ENCODE data around the gene MEFV.

Gene MEFV

GRCh38 chr16:3252967-3253366 is 3.5 kb downstream of the MEFV start:
- DNase-seq (ENCODE audit: low spot score) = no peak
- no peak for TF ChIP-seq CTCF (IDR thresholded peaks at IDR 0.05; ENCODE audit: borderline replicate concordance, control extremely low read depth, extremely low read depth, insufficient read depth, missing control alignments)
- in situ Hi-C loops (cut with MboI; ENCODE audit: low sequenced_read_pairs, unreplicated experiment) = no loop called here

DNA sequence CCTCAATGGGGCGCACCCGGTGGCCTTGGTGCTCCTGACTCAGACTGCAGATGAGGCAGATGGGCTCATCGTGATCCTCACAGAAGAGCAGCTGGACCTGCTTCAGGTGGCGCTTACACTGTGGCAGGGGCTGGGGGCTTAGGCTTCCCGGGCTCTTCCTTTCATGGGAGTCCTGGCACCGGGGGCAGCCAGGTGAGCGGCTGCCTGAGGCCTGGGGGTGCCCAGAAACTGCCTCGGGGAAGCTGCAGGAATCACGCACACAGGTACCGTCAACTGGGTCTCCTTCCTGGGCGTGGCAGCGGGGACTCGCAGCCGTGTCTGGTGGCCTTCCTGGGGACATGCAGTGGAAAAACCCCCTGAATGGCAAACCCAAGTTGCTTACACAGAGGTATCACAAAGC is 7.0 kb downstream of the MEFV start:
- no peak for DNase-seq (ENCODE audit: low spot score)
- in situ Hi-C loops (cut with MboI; ENCODE audit: low sequenced_read_pairs, unreplicated experiment) = no loop called here
- no peak for TF ChIP-seq CTCF (IDR thresholded peaks at IDR 0.05; ENCODE audit: borderline replicate concordance, control extremely low read depth, extremely low read depth, insufficient read depth, missing control alignments)

DNA sequence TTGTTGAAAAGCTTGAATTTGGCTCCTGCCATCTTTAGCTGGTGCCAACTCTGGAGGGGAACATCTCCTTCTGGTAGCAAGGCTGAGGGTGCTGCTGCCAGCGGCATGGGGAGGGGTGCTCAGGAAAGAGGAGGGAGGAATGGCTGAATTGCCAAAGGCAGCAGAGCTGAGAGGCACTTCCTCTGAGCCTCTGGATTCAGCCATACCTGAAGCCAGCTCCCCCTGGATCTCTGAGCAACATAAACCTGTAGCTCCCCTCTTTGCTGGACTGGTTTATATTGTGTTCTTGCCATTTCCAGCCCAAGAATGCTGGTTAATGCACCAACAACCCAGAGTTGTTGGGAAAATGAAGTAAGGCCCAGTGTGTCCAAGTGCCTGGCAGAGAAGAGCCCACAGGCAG is 7.4 kb downstream of the MEFV start:
- DNase-seq (ENCODE audit: low spot score) = no peak
- in situ Hi-C loops (cut with MboI; ENCODE audit: low sequenced_read_pairs, unreplicated experiment) = no loop called here
- no peak for TF ChIP-seq CTCF (IDR thresholded peaks at IDR 0.05; ENCODE audit: borderline replicate concordance, control extremely low read depth, extremely low read depth, insufficient read depth, missing control alignments)

GRCh38 chr16:3248596-3248995 is 7.8 kb downstream of the MEFV start:
- DNase-seq (ENCODE audit: low spot score) = no peak
- in situ Hi-C loops (cut with MboI; ENCODE audit: low sequenced_read_pairs, unreplicated experiment) = no loop called here
- no peak for TF ChIP-seq CTCF (IDR thresholded peaks at IDR 0.05; ENCODE audit: borderline replicate concordance, control extremely low read depth, extremely low read depth, insufficient read depth, missing control alignments)

DNA sequence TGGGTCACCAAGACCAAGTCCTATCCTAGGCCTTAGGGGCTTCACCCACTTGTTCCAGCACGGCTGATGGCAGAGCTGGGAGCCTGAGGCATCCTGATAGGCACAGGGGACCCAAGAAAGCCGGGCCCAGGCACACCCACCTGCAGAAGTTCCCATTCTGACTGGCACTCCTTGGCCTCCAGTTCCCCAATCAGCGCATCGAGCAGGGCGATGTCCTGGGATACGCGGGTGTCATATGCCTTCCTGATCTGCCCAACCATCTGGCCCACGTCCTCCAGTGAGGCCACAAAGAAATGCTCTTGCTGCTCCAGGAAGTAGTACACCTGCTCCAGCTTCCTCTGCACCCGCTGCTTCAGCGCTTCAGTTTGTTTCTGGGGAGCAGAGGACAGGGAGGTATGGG is 9.6 kb downstream of the MEFV start:
- no peak for TF ChIP-seq CTCF (IDR thresholded peaks at IDR 0.05; ENCODE audit: borderline replicate concordance, control extremely low read depth, extremely low read depth, insufficient read depth, missing control alignments)
- in situ Hi-C loops (cut with MboI; ENCODE audit: low sequenced_read_pairs, unreplicated experiment) = no loop called here
- no peak for DNase-seq (ENCODE audit: low spot score)

GRCh38 chr16:3246002-3246401 is 10.4 kb downstream of the MEFV start:
- DNase-seq (ENCODE audit: low spot score) = no peak
- no peak for TF ChIP-seq CTCF (IDR thresholded peaks at IDR 0.05; ENCODE audit: borderline replicate concordance, control extremely low read depth, extremely low read depth, insufficient read depth, missing control alignments)
- in situ Hi-C loops (cut with MboI; ENCODE audit: low sequenced_read_pairs, unreplicated experiment) = no loop called here

DNA sequence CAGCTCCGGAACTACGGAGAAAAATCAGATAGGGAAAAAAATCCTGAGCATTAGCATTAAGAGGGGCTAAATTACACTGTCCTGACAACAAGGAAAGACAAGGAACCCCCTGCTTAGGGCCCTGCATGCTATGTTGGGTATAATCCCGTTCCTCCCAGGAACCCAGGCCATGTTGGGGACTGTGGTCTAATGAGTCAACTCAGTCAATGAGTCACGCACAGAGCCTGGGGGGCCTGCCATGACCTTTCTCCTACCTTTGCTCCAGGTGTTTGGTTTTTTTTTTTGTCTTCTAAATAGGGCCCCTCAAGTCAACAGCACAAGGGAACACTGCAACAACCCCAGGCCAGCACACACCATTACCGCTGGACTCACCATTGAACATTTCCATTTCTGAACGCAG is 12.6 kb downstream of the MEFV start:
- in situ Hi-C loops (cut with MboI; ENCODE audit: low sequenced_read_pairs, unreplicated experiment) = no loop called here
- TF ChIP-seq CTCF (IDR thresholded peaks at IDR 0.05; ENCODE audit: borderline replicate concordance, control extremely low read depth, extremely low read depth, insufficient read depth, missing control alignments) = no peak
- no peak for DNase-seq (ENCODE audit: low spot score)
